A549 (cell line): Measurements from ENCODE around the gene ODR4.

ENCODE experiments used
- CHD2 ChIP-seq: fragments of 150-350 bp; IDR thresholded peaks from 2 replicates; pipeline ENCODE4 v1.6.1; 2014; ENCODE audit warnings: low read length; ENCODE audit not compliant: partially characterized antibody
- JUNB ChIP-seq: fragments of >200 bp; sonication (Bioruptor Twin); formaldehyde crosslinking; IDR thresholded peaks from 2 replicates; pipeline ENCODE4 v1.6.1; 2016
- MAX ChIP-seq: IDR thresholded peaks from 2 replicates; pipeline ENCODE4 v1.6.1; 2012
- RAD21 ChIP-seq, 2 experiments: fragments of >200 bp in 1 of 2; sonication (Bioruptor Twin) in 1 of 2; formaldehyde crosslinking in 1 of 2; IDR thresholded peaks in 1 of 2; conservative IDR thresholded peaks in 1 of 2; 2 replicates in 1 of 2; 3 replicates in 1 of 2; pipeline ENCODE4 v1.6.1; 2012 to 2018; ENCODE audit warnings: inconsistent platforms in 1 of 2

GRCh38 chr1:186418503-186418902, 42.9 kb downstream of the ODR4 start:
- TF ChIP-seq MAX (no peak), CHD2 (no peak), RAD21 (conservative IDR thresholded peaks at IDR 0.05 in 1 of 2, IDR thresholded peaks at IDR 0.05 in 1 of 2) (no peak), JUNB (no peak)
